ENCODE data around the gene TRDMT1.

DNA sequence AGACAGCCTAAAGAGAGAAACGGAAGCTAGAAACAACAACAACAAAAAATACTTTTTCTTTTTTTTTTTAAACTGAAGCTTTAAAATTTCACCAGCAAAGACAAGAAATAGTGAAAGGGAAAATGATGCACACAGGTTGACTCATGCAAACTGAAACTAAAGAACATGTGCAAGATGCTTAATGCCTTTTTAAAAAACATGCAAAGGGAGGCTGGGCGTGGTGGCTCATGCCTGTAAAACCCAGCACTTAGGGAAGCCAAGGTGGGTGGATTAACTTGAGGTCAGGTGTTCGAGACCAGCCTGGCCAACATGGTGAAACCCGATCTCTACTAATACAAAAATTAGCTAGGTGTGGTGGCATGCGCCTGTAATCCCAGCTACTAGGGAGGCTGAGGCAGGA, 56.7 kb downstream of the TRDMT1 start:
- TF ChIP-seq, protein P1, sequence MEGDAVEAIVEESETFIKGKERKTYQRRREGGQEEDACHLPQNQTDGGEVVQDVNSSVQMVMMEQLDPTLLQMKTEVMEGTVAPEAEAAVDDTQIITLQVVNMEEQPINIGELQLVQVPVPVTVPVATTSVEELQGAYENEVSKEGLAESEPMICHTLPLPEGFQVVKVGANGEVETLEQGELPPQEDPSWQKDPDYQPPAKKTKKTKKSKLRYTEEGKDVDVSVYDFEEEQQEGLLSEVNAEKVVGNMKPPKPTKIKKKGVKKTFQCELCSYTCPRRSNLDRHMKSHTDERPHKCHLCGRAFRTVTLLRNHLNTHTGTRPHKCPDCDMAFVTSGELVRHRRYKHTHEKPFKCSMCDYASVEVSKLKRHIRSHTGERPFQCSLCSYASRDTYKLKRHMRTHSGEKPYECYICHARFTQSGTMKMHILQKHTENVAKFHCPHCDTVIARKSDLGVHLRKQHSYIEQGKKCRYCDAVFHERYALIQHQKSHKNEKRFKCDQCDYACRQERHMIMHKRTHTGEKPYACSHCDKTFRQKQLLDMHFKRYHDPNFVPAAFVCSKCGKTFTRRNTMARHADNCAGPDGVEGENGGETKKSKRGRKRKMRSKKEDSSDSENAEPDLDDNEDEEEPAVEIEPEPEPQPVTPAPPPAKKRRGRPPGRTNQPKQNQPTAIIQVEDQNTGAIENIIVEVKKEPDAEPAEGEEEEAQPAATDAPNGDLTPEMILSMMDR (IDR thresholded peaks at IDR 0.05; ENCODE audit: poor library complexity, severe bottlenecking) = no peak
- no peak for TF ChIP-seq POLR2AphosphoS5 (IDR thresholded peaks at IDR 0.05)
- TF ChIP-seq RAD21 (conservative IDR thresholded peaks at IDR 0.05) = no peak
- no peak for TF ChIP-seq TAF1 (IDR thresholded peaks at IDR 0.05; ENCODE audit: low read depth)
- TF ChIP-seq EZH2 (IDR thresholded peaks at IDR 0.05; ENCODE audit: borderline replicate concordance, insufficient read depth, low read length, poor library complexity, severe bottlenecking) = no peak
- TF ChIP-seq EP300 (conservative IDR thresholded peaks at IDR 0.05; ENCODE audit: poor library complexity, severe bottlenecking) = no peak
- TF ChIP-seq, protein P2, sequence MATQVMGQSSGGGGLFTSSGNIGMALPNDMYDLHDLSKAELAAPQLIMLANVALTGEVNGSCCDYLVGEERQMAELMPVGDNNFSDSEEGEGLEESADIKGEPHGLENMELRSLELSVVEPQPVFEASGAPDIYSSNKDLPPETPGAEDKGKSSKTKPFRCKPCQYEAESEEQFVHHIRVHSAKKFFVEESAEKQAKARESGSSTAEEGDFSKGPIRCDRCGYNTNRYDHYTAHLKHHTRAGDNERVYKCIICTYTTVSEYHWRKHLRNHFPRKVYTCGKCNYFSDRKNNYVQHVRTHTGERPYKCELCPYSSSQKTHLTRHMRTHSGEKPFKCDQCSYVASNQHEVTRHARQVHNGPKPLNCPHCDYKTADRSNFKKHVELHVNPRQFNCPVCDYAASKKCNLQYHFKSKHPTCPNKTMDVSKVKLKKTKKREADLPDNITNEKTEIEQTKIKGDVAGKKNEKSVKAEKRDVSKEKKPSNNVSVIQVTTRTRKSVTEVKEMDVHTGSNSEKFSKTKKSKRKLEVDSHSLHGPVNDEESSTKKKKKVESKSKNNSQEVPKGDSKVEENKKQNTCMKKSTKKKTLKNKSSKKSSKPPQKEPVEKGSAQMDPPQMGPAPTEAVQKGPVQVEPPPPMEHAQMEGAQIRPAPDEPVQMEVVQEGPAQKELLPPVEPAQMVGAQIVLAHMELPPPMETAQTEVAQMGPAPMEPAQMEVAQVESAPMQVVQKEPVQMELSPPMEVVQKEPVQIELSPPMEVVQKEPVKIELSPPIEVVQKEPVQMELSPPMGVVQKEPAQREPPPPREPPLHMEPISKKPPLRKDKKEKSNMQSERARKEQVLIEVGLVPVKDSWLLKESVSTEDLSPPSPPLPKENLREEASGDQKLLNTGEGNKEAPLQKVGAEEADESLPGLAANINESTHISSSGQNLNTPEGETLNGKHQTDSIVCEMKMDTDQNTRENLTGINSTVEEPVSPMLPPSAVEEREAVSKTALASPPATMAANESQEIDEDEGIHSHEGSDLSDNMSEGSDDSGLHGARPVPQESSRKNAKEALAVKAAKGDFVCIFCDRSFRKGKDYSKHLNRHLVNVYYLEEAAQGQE (IDR thresholded peaks at IDR 0.05; ENCODE audit: borderline replicate concordance) = no peak
